GM18907 (cell line): Measurements from ENCODE around the gene PRMT5.
"Not testable (repeated sequence)": the region's sequence is repeated elsewhere in the genome, so short reads cannot be mapped to it uniquely, and the experiment has no call there.

Experiments
- ATAC-seq: cut with Tn5 transposase; IDR thresholded peaks from one replicate; pipeline ENCODE4 v1.9.1; 2021; ENCODE audit warnings: mild to moderate bottlenecking, moderate library complexity; ENCODE audit not compliant: unreplicated experiment

PRMT5 gene

DNA sequence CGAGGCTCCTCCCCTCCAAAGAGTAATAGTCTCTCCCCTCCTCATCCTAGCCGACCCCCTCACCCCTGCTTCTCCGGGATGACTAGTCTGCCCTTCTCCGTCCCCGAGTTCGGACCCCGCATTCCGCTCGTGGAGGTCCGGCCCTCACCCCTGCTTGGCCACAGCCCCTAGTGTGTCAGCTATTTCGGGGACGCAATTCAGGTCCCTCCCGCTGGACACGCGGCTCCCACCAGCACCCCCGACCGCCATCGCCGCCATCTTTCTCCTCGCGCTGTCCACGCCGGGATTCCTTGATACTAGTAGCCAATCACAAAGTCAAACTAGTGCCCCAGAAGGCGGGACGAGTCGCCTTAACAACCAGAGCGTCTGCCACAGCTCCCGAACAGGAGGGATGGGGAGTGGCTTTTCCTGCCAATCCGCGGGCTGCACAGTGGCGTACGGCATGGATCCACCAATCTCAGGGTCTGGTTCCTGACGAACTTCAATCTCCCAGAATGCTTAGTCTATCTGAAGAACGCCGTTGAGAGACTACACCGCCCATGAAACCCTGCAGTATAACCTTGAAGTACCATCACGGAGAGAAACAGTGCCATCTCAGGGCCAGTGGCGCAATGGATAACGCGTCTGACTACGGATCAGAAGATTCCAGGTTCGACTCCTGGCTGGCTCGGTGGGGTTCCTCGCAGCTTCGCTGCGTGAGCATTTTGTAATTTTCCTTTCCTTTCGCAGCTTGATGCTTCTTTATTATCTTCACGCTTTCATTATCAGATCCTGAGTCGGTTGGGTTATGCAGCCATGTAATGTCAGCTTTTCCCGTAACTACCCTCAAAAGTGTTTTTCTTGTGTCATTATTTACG is at the start of gene PRMT5:
TSS of gene PRMT5 (minus strand) at position 273 of the 857 bp plus-strand sequence. CDS start at position 258, 15 bp downstream.
- ATAC-seq: peak; percentile 91

DNA sequence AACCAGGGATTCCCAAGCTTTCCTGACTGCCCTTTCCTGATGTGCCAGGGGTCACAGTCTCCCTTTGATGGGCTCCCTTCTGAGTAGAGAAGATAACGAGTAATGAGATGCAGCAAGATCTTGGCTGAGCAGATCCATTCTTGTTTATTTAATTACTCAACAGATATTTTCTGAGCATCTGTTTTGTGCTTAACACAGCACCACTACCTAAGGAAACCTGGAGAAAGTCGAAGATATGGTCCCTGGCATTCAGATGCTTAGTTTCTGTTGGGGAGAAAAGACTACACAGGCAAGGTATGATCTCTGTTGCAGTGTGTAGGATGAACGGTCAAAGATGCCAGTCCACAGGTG is 49.3 kb upstream of the PRMT5 start:
- ATAC-seq: no peak

DNA sequence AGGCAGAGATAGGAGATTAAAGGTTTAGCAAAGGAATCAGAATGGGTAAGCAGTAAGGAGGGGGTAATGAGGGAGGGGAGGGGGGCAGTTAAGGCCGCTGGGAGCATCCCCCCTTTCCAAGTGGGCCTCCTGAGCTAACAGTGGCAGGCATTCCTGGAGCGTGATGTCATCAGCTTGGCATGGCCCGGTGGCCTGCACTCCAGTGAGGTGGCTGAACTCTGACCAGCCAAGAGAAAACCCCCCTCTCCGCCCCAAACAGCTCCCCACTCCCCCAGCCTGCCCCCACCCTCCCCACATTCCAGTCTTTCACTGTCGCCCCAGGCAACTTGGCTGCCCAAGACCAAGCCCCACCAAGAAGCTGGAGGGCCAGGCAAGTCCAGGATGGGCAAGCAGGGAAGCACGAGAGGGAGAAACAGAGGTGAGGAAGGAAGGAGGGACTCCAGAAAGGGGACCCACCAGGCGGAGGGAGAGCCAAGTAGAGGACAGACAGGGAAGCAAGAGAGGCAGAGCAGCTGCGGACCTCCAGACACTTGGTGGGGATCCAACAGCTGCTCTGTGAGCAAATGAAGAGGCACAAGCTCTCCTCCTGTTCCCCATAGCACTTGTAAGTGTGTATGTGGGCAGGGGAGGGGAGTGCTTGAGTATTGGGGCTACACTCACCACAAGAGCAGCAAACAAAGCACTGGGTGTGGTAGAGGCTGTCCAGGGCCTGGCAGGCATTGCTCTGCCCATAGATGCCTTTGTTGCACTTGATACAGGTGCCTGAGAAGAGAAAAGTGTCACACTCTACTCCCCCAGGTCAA is 48.7 kb upstream of the PRMT5 start:
- ATAC-seq: no peak

DNA sequence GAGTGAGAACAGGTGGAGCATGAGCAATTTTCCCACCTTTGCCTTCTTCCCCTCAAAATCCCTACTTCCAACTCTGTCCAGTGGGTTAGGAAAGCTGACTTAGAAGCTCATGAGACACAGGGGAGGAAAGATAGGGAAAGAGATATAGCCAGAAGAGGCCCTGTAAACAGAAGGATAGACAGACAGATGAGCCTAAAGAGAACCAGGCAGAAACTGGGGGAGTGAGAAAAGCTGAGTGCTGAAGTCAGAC is 48.2 kb upstream of the PRMT5 start:
- no peak for ATAC-seq

DNA sequence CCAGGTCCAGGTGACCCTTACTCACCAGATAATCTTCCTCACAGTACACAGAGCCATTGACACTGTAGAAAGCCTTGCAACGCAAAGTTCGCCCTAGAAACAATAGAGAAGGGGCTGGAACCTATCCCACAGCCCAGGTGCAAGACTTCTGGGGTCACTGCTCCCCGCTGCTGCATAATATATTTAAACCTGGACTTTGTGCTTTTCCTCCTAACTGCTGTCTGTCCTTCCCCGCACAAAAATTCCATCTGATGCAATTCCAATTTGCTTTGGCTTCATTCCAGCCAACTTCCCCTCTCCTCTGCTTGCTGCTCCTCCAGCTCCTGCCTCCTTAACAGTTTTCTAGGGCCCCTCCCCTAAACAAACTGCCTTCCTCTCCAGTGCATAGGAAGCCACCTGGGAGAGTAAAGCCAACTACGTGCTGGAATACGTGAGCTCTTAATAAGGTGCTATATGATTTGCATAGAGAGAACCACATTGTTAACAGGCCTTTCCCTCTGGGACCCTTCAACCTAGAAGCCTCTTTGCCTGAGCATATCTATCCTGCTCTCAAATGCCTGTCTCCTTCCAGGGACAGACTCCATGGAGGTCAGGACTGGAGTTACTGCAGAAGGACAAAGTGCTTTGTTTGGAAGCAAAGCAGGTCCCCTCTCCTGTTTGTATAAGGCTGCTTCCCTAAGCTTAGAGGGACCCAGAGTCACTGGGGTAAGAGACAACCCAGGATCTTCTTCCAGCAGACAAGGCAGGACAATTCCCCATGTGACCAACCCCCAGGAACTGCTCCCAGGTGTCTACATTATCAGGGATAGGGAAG is 47.7 kb upstream of the PRMT5 start:
- no peak for ATAC-seq

DNA sequence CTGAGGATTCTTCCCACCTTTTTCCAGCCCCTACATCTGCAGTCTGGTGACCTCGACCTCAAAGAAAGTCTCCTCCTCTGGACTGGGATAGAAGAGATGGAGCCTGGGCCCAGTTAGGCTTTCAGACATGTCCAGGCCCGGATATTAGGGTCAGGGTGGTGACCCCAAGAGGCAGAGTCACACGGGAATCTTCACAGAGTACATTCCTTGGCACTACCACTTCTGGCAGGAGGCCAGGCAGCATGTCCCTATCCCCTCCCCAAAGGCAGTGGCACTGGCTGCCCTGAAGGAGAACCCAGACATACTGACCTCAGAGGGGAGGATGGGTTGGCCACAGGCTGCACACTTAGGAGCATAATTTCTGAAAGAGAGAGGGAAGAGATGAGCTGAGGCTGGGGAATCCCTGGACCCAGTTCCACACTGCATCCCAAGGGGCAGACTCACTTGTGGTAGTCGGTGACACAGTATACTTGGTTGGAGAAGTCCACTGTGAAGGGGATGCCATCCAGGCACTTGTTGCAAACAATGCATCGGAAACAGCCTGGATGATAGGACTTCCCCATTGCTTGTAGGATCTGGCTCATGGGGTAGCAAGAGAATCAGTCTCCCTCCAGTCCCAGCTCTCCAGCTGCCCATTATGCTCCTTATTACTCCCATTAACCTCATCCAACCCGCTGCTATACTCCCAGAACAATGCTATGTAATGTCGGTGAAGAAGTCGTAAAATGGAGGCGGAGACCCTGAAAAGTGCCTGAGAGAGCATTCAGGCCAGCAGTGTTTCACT is 45.5 kb upstream of the PRMT5 start:
- no peak for ATAC-seq

DNA sequence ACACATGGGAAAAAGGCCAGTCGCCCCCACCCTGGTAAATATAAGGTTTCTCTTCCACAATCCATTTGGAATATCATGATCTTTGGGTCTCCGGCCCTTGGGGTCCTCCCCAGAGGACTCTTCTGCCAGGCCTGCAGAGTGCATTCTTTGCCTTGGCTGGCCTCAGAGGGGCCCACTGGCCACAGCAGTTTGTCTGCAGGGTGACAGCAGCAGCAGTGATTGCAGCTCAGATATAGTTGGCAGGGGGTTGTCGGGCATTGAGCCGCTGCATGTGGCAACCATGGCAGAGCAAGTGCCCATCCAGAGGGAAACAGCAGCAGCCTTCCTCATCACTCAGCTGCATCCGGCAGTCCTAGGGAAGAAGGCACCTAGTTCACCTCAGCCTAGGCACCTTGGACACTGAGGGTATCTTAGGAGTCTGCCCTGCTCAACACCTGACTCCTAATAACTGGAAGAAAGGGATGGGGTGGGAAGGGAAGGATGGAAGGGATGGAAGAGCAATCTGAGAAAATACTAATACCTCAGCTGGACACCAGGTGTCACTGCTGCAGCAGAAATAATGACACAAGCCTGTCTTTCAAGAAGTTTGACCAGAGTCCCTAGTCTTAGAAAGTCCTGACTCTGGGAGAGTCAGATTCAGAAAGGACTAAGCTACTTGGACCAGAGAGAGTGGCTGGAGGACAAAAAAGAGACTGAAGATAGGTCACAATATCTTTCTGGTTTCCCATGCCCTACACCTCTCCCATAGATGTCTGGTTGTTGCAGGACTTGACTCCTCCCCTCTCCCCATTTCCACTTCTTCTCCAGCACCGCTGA is 44.2 kb upstream of the PRMT5 start:
- no peak for ATAC-seq

DNA sequence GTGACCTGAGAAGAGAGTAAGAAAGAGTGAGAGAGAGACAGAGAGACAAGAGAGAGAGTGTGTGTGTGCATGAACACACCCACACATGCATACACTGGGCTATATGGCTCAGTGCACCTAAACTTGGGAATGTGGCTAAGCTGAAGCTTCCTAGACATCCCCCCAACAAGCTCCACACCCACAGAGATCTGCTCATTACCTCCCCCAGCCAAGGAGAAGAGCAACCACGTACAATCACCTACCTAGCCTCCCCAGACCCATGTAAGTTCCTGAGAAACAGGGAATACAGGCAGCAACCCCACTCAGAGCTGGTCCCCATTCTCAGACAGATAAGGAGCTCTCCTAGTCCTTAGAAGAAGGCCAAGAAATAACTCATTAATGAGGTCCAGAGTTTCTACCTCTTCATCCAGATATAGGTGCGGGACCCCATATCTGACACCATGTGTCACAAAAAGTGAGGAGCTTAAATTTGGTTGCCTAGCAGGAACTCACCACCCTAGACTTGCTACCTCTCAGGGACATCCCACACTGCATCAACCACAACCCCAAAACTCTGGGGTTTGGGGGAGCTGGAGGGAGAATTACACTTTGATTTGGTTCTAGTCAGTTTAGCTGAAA is 43.2 kb upstream of the PRMT5 start:
- ATAC-seq: no peak

DNA sequence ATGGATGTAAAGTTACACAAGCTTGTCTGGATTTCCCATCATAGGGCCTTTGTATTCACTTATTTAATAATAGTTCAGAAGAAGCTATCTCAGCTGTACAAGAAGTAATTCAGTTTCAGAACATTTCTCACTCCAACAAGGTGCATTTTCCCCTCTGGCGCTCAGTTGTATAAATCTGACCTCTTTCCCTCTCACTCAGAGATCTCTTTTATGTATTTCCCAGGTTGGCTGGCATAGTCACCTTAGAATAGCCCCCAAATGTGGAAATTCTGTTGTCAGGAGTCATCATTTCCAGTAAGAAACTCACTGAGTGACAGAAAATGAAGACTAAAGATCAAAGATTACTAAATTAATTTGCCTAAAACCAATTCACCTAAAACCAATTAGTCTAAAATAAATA is 42.0 kb upstream of the PRMT5 start:
- ATAC-seq: no peak

DNA sequence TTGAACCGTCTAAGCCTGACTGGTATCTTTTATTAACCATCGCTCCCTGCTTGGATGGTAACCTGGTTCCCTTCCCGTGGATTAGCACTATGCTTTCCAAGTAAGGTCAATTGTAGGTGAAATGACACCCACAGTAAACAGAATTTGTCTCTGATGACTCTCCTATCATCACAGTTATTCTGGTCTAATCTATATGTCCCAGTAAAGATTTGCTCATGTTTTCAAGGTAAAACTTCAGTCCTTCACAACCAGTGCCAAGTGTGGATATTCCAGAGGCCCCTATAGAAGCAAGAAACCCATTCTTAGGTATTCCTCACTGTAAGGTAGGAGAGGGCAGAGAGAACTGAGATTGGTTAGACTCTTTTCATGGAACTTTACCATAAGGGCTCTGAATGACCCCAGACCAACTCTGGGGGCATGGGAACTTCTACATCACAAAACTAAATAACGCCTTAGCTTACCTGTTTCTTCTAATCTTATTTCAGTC is 37.6 kb upstream of the PRMT5 start:
- no peak for ATAC-seq

DNA sequence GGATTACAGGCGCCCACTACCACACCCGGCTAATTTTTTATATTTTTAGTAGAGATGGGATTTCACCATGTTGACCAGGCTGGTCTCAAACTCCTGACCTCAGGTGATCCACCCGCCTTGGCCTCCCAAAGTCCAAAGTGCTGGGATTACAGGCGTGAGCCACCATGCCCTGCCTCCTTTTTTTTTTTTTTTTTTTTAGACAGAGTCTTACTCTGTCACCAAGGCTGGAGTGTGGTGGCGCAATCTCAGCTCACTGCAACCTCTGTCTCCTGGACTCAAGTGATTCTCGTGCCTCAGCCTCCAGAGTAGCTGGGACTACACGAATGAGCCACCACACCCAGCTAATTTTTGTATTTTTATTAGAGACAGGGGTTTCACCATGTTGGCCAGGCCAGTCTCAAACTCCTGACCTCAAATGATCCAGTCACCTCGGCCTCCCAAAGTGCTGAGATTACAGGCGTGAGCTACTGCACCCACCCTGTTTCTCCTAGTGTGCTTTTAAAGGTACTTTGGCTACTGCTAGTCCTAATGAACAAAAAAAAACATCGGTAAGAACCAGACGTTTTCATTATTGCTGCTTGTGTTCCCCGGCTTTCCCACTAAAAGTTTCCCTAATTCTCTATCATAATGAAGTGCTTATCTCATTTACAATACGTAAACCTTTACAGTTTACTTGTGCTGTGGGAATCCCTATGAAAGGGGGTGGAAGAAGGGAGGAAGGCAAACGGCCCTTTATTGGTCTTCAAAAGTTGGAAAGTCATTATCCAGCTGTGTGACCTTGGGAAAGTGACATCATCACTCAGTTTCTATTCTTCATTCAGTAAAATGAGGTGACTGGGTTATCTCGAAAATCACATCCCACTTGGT is 37.0 kb upstream of the PRMT5 start:
- not testable (repeated sequence) for ATAC-seq

DNA sequence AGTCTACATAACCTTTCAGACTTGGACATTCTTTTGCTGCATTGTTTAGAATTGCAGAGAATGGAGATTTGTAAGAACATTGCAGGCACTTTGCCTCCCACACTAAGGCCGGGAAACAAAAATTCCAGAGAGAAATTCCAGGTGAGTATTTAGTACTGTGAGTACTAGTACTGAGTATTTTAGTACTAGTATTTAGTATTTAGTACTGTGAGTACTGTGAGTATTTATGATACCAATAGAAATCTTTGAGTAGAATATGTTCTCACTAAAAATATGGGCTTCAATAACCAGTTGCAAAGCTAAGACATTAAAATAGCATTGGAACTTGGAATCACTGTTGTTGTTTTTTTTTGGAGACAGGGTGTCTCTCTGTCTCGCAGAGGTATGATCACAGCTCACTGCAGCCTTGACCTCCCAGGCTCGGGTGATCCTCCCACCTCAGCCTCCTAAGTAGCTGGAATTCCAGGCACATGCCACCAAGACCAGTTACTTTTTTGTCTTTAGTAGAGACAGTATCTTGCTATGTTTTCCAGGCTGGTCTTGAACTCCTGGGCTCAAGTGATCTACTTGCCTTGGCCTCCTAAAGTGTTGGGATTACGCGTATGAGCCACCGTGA is 33.0 kb upstream of the PRMT5 start:
- ATAC-seq: no peak

DNA sequence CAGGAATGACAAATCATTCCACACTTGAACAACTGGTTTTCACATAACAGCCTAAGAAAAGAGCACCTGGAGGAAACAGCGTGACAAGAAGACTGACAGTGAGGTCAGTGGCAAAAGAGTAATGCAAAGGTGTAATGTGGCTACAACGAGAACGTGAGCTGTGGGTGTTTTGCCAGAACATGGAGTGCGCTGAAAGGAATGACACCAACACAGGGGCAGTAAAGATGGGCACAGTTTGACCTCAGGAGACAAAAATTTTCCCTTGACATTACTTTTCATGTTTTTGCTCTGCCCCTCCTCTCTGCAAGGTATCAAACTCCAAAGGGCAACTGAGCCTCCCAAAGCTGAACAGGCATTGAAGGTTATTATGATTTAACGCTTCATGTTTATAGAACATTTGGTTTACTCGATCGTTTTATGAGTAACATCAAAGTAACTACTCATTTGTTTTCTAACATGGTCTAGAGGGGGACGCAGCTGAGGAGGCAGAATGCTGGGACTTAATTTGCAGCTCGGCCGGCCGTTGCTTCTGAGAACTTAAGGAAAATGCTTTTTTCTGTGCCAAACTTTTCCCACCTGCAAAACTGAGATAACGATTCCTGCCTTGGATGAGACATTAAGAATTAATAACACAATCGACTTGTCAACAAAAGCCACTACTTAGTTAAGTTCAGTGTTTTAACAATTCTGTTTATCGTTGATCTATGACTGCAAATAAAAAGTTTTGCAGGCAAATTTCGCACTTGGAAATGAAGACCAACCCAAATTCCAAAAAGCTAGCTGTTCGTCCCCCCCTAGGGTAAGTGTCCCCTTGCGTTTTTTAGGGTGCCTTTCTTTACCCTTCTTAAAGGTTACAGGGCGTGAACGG is 26.8 kb upstream of the PRMT5 start:
- ATAC-seq: no peak

DNA sequence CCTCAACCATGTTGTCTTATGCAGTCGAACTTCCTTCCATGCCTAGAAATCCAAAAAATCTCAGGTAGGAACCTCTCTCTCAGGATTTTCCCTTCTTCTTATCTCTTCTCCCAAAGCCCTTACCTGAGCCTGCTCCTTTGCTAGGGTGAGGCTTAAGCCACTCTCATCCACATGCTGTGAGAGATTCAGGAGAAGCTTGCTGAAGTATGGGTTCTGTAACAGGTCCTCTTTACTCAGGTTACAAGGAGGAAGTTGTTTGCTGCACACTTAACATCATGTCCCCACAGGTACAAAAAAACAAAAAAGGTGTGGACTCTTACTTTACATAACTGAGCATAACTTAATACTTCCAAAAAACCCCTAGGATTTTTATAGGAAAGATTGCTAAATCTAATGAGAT is 23.2 kb upstream of the PRMT5 start:
- ATAC-seq: no peak

DNA sequence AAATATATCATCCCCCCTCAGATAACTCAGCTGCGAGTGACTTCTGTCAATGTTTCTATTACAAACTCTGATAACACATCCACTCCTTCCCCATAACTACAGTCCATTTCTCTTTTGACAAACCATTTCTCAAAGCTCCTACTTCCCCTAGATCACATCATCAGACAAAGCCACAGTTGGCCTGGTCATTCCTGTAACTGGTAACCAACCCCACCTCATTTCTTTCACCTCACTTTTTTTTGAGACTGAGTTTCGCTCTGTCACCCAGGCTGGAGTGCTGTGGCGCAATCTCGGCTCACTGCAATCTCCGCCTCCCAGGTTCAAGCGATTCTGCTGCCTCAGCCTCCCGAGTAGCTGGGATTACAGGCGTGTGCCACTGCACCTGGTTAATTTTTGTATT is 22.6 kb upstream of the PRMT5 start:
- not testable (repeated sequence) for ATAC-seq

DNA sequence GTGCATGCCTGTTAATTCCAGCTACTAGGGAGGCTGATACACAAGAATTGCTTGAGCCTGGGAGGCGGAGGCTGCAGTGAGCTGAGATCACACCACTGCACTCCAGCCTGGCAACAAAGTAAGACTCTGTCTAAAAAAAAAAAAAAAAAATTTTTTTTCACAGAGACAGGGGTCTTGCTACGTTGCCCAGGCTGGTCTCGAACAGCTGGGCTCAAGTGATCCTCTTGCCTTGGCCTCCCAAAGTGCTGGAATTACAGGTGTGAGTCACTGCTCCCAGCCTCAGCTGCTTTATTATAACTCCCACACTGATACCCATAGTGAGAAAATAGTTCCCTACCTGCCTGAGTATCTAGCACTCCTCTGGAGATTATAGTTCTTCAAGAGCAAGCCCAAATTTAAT is 16.5 kb upstream of the PRMT5 start:
- ATAC-seq: no peak

DNA sequence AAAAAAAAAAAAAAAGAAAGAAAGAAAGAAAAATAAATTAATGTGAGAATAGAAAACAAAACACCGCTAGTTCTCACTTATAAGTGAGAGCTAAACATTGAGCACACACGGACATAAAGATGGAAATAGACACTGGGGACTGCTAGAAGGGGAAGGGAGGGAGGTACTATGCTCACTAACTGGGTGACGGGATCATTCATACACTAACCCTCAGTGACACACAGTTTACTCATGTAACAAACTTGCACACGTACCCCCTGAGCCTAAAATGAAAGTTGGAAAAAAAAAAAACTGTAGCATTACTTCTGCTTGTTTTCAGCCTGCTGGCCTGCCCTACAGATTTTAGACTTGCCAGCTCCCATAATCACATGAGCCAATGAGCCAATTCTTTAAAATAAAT is 10.5 kb upstream of the PRMT5 start:
- ATAC-seq: no peak
